ENCODE results near the gene AIFM1. TPM values are rescaled to one million over a fixed set of nuclear protein-coding genes. Genes with fewer than 3 reads are reported as not detected.

AIFM1 gene
- total RNA-seq, 2 donors from 2014 or later: 14.8 to 22.4 TPM

GRCh38 chrX:130093271-130093670 is 72.4 kb downstream of the AIFM1 start:
- no peak overlapping the region for H3K27ac ChIP-seq
- no peaks in the 10 kb centered on the region for H3K36me3 ChIP-seq (replicated peaks in 1 of 2; ENCODE audit: insufficient read depth in 1 of 2, low read depth in 2 of 2)
- ATAC-seq: no peak
- H3K4me3 ChIP-seq: no peak overlapping the region
- no peaks in the 10 kb centered on the region for H3K9me3 ChIP-seq
- no peaks in the 10 kb centered on the region for H3K4me1 ChIP-seq
- TF ChIP-seq CTCF (IDR thresholded peaks at IDR 0.05) (no peak), POLR2A (IDR thresholded peaks at IDR 0.05) (no peak)
- no peak for DNase-seq
- intact Hi-C loops (cut with DNase I): no loop called here
- 87% methylated on average over 2 of the region's 2 CpGs; no CpG with 5 or more reads in 1 of the 2 donors for WGBS, 2 donors
- no peaks in the 10 kb centered on the region for H3K27me3 ChIP-seq

- ATAC-seq: no peak
Measured at GRCh38 chrX:130091980-130092522, 73.6 kb downstream of the AIFM1 start.

GRCh38 chrX:130090364-130090763 is 75.3 kb downstream of the AIFM1 start:
- ATAC-seq (no peak), DNase-seq (no peak)
- TF ChIP-seq CTCF (IDR thresholded peaks at IDR 0.05) (no peak), POLR2A (IDR thresholded peaks at IDR 0.05) (no peak)
- no peak overlapping the region for H3K27ac ChIP-seq
- no peak overlapping the region for H3K4me3 ChIP-seq
- no peaks in the 10 kb centered on the region for H3K36me3 ChIP-seq (replicated peaks in 1 of 2; ENCODE audit: insufficient read depth in 1 of 2, low read depth in 2 of 2)
- intact Hi-C loops (cut with DNase I): no loop called here
- no peaks in the 10 kb centered on the region for H3K27me3 ChIP-seq
- no peaks in the 10 kb centered on the region for H3K9me3 ChIP-seq
- 68 to 89% methylated on average over 2 to 3 of the region's 3 CpGs for WGBS, 2 donors
- no peaks in the 10 kb centered on the region for H3K4me1 ChIP-seq

More at GRCh38 chrX:130091980-130092522, 73.6 kb downstream of the AIFM1 start:
- no peak for DNase-seq
- peak overlapping the region in 1 of 4 donors; percentile 11 for H3K27ac ChIP-seq
- no peaks in the 10 kb centered on the region for H3K27me3 ChIP-seq
- intact Hi-C loops (cut with DNase I): no loop called here
- TF ChIP-seq POLR2A (IDR thresholded peaks at IDR 0.05): no peak
- no peaks in the 10 kb centered on the region for H3K9me3 ChIP-seq
- H3K36me3 ChIP-seq (replicated peaks in 1 of 2; ENCODE audit: insufficient read depth in 1 of 2, low read depth in 2 of 2): no peaks in the 10 kb centered on the region
- 50 to 64% methylated on average over 3 to 6 of the region's 10 CpGs for WGBS, 2 donors
- H3K4me3 ChIP-seq: no peak overlapping the region
- H3K4me1 ChIP-seq: no peaks in the 10 kb centered on the region

GRCh38 chrX:130086447-130087206 is 79.0 kb downstream of the AIFM1 start:
- Histone ChIP-seq H3K27ac (no peak overlapping the region), H3K27me3 (no peaks in the 10 kb centered on the region), H3K36me3 (replicated peaks in 1 of 2; ENCODE audit: insufficient read depth in 1 of 2, low read depth in 2 of 2) (no peaks in the 10 kb centered on the region), H3K9me3 (no peaks in the 10 kb centered on the region), H3K4me3 (no peak overlapping the region), H3K4me1 (no peaks in the 10 kb centered on the region)
- intact Hi-C loops (cut with DNase I): no loop called here
- no peak for TF ChIP-seq CTCF (IDR thresholded peaks at IDR 0.05)
- TF ChIP-seq POLR2A (IDR thresholded peaks at IDR 0.05): no peak
- no peak for DNase-seq
- 51 to 54% methylated on average over 6 to 8 of the region's 13 CpGs for WGBS, 2 donors
- ATAC-seq: no peak

- H3K36me3 ChIP-seq (replicated peaks in 1 of 2; ENCODE audit: insufficient read depth in 1 of 2, low read depth in 2 of 2): no peaks in the 10 kb centered on the region
- H3K27ac ChIP-seq: peak overlapping the region in 1 of 4 donors; percentile 8
- H3K27me3 ChIP-seq: no peaks in the 10 kb centered on the region
- intact Hi-C loops (cut with DNase I): no loop called here
- DNase-seq (no peak), ATAC-seq (no peak)
- TF ChIP-seq CTCF (IDR thresholded peaks at IDR 0.05) (no peak), POLR2A (IDR thresholded peaks at IDR 0.05) (no peak)
- H3K4me1 ChIP-seq: no peaks in the 10 kb centered on the region
- WGBS, 2 donors: 66 to 71% methylated on average over 6 to 11 of the region's 11 CpGs
- H3K4me3 ChIP-seq: no peak overlapping the region
- no peaks in the 10 kb centered on the region for H3K9me3 ChIP-seq
Measured at GRCh38 chrX:130085551-130086446, 79.8 kb downstream of the AIFM1 start.

Data from body of pancreas (tissue), 4 donors.